Islet precursor cell (in vitro differentiated cells): ENCODE measurements around the gene GLIS1.
"Not testable (repeated sequence)": the region's sequence is repeated elsewhere in the genome, so short reads cannot be mapped to it uniquely, and the experiment has no call there.

Source experiments
- DNase-seq: peaks from one replicate; pipeline ENCODE4 v3.0.0-alpha.2; 2018

GLIS1 gene

DNA sequence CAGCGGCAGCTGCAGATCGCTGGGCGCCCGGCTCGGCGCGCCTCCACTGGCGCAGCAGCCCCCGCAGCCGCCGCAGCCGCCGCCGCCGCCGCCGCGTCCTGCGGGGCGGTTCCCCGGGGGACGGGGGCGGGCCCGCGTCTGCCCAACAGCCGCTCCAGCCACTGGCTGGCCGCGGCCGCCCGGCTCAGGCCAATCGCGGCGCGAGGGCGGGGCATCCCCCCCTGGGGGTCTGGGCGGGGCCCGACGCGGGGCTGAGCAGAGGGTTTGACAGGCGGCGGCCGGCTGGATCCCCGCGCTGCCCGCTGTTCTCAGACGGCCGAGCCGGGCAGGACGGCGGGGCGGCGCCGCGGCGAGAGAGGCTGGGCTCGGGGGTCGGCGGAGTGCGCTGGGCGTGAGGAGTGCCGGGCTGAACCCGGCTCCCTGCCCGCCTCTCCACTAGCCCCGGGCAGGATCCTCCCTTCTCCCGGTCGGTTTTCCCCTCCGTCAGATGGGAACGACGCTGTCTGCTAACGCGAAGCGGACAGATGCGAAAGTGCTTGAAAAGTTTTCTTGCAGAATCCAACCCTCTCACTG is at the start of gene GLIS1:
Gene GLIS1, minus strand, starts transcription at position 56 of the 573 bp plus-strand sequence. CDS start 1,100 bp downstream, outside the sequence.
- DNase-seq: peak; percentile 96

DNA sequence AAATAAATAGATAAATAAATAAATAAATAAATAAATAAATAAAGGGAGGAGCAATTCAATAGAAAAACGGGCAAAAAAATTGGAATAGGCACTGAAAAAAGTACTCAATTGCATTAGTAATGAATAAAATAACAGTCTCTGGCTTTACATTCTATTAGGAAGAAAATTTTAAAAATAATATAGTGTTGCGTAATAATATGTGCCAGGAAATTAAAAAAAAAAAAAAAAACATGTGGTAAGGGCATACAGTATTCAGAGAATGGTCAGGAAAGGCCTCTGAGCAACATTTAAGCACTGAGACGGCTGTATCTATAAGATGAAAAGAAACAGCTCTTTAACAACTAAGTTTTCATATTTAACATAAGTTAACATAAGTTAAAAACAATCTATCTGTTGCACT is 48.7 kb upstream of the GLIS1 start:
- no peak for DNase-seq

DNA sequence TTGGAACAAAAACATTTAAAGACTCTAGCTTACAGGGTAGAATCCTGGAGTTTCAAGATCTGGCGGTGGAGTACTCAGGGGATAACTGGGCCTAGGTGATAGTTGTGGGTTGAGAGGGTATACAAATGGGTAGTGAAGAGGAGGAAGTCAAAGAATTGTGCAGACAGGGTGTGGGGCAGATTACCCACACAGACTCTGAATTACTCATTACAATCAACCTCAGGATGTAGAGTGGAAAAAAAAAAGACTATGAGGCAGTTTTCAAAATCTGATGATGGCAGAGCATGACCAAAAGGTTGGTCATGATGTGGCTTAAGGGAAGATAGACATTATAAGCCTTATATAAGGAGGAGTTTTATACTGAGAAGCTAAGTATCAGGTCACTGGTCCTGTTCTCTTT is 44.1 kb upstream of the GLIS1 start:
- DNase-seq: no peak

DNA sequence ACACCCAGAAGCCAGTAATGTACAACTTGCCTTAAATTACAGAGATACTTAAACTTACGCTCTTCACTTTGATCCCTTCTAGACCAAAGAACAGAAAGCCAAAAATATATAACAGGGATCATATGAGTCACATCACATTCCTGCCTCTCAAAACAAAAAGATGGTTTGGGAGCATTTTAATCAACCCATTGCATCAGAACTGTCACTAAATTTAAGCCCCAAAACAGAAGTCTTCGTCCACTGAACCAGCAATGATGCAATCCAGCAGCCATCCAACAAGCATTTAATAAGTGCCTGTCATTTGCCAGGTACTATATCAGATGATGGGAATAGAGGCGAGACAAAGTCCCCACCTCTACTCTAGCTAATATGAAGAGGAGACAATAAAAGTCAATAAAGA is 42.7 kb upstream of the GLIS1 start:
- no peak for DNase-seq

DNA sequence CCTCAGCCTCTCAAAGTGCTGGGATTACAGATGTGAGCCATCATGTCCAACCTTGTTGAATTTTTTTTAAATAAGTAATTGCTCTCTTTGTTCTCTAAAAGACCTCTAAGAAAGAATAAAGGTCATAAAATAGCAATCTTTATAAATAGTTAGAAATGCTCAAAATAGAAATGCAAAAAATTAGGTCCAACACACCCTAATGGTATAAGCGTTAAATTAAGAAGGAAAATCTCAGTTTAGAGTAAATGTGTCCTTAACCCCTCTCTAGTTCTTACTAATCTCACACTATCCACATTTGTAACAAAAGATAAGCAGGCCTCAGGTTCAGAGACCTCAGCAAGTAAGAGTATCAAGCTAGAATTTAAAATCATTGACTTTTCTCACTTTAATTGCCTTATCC is 38.3 kb upstream of the GLIS1 start:
- no peak for DNase-seq

DNA sequence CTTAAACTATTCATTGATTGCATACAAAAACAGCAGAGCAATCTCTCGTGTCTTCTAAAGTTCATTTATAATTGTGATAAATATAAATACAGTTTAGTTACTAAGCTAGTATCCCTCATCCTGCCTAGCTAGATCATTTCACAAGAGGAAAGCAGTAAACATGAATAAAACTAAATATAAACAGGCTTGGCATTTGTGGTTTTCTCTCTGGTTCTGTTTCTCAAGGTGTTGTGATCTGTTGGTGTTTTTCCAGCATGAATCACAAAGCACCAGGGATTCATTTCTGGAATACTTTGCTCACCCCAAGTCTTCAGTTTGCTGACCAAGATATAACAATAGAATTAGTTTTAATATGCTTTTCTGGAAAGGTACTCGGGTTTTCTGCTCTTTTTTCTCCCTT is 32.7 kb upstream of the GLIS1 start:
- no peak for DNase-seq

DNA sequence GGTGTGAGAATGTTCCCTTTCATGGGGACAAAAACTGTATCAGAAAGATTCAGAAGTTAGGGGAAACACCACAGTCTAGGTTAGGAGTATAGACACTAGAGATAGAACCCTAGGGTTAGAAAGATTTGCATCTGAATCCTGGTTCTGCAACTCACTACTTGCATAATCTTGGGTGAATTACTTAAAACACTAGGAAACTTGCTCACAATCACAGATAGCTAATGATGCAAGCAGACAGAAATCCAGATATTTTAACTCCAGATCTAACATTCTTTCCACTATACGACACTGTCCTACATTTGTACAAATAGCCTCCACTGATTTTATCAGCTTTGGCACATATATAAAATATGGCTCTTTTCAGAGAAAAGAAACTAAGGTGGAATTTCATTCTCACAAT is 30.8 kb upstream of the GLIS1 start:
- DNase-seq: no peak

DNA sequence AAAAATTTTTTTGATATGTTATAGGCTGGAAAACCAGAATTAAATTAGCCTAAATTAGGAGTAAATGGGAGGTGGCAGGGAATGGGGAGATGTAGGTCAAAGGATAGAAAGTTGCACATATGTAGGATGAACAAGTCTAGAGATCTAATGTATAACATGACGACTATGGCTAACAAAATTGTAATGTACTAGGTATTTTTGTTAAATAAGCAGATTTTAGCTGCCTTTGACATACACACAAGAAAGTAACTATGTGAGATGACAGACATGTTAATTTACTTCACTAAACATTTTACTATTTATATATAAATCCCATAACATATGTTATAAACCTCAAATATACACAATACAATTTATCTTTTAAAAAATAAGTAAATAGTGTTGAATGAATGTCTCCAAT is 30.2 kb upstream of the GLIS1 start:
- DNase-seq: no peak

DNA sequence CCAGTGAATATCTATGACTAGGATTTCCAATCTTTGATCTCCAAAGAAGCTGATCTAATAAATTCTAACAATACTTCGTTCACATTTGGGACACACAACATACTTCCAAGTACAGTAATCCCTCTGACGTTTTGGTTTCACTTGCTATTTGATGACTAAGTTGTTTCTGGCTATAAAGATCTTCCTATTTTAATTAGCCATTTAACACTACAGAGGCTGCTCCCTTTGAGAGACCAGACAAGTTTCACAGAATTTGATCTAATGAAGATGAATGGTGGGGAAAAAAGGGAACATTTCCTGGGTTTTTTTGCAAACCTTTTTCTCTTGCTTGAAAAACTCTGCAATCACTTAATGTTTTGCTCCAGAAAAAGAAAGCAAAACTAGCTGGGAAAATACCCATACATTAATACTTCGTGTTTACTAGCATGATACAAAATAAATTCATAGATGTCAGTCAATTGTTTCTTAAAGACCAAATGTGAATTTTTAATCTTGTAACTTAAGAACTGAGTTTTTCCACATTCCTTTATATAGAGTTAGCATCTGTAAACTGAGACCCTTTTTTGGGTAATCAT is 28.0 kb upstream of the GLIS1 start:
- no peak for DNase-seq

DNA sequence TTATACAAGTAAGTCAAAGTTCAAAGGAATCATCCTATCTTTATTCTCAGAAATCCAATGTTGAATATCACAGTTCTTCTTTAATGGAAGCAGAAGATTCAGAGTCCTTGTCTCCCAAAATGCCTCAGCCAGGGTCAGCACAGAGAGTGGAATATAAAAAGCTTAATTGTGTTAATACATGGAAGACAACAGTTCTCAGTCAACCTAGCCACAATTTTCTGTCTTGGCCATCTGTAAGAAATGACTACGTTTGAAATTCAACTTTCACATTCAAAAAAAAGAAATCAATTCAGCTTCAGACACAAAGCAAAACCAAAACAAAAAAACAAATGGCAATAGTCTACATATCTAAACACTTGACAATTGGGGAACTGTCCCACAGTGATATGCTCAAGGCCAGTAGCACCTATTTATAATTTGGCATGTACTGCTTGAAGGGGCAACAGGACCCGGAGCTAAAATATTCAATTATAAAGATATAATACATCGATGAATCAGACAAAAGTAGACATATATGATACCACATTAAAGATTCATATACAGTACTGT is 27.3 kb upstream of the GLIS1 start:
- DNase-seq: no peak

DNA sequence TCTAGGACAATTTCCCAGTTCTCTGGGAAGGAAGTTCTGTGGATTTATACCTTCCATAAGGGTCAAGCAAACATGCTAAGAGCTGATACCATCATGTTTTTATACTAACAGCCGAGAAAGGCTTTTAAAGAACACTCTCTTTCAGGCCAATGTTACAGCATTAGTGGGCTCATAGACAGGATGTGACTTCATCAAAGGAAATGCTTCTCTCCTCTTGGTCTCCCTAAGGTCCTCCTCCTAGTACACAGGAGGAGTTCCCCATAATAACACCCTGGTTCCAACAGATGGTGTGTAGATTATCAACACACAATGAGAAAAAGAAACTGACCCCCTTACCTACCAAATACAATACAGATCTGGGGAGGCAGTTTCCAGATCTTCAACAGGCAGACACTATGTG is 26.7 kb upstream of the GLIS1 start:
- DNase-seq: no peak

DNA sequence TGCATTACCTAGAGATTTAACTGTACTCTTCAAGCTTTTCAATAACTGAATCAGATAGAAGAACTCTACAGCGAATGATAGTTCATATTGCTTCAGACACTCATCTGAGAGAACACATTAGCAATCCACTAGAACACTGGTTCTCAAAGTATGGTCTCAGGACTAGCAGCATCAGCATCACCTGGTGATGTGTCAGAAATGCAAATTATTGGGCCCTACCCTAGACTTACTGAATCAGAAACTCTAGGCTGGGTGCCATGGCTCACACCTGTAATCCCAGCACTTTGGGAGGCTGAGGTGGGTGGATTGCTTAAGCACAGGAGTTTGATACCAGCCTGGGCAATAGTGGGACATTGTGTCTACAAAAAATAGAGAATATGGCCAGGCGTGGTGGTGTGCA is 24.9 kb upstream of the GLIS1 start:
- DNase-seq: no peak

DNA sequence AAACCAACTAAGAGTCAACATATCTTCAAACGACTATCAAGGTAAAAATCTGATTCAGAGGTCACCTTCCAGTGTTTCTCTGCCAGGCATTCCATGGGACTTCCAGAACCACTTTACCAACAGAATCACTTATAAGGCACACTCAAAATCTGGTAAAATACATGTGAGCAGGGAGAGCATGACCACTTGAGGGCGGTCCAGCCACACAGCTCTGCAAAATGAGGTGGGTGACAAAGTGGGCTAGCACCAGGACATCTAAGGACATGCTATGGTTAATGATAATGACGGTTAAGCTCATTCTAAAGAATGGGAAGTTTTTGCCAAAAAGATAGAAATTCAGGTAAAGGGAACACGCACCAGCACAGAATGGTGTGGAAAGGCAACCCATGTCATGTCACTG is 24.5 kb upstream of the GLIS1 start:
- DNase-seq: no peak

DNA sequence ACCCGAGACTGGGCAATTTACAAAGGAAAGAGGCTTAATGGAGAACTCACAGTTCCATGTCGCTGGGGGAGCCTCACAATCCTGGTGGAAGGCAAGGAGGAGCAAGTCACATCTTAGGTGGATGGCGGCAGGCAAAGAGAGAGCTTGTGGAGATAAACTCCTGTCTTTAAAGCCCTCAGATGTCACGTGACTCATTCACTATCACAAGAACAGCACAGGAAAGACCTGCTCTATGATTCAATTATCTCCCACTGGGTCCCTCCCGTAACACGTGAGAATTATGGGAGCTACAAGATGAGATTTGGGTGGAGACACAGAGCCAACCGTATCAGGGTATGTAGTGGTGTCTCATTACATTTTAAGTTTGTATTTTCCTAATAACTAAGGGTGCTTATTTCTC is 21.5 kb upstream of the GLIS1 start:
- not testable (repeated sequence) for DNase-seq

DNA sequence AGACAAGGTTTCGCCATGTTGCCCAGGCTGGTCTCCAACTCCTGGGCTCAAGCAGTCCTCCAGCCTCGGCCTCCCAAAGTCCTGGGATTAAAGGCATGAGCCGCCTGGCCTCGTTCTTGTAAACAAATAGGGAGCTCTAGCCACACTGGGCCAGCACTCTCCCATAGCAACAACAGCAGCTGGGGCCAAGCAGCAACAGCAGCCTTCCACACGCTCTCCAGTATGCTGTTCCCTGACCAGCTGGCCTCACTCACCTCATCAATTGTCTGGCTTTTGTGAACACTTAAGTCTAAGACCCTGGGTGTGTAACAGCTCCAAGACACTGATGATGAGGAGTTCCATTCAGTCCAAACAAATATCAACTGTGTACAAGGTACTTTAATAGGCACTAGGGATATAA is 16.9 kb upstream of the GLIS1 start:
- DNase-seq: no peak

DNA sequence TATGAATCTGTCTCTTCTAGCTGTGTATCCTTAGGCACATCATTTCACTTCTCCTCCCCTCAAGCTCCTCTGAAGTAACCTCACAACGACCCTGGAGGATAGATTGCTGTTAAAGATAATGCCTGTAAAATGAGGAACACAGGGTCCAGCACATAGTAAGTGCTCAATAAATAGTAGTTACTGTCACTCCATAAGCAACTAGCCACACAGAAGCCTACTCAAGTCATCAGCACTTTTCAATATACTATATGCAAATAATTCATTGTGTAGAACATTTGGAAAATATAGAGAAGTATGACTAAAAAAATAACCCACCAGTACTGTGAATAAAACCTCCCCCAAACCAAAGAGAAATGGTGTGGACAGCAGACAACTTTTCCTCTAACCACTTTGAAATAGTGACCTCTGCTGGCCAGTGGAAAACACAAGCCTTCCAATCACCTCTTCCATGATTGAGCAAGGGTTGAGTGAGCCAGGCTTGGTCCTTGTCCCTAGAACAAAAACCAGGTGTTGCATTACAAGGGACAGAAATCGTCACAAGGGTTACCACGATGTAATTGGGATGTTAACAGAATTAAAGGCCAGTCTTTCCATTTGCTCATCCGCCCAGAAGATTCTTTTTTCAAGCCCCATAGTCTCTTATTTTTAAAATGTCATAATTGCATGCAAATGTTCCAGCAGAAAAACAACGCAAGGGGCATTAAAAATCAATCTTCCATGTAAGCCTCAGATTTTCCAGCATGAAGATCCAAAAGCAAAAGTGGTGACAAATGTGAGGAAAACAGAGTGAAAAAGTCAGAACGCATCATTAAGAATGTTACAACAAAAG is 15.7 kb upstream of the GLIS1 start:
- peak; percentile 57 for DNase-seq

DNA sequence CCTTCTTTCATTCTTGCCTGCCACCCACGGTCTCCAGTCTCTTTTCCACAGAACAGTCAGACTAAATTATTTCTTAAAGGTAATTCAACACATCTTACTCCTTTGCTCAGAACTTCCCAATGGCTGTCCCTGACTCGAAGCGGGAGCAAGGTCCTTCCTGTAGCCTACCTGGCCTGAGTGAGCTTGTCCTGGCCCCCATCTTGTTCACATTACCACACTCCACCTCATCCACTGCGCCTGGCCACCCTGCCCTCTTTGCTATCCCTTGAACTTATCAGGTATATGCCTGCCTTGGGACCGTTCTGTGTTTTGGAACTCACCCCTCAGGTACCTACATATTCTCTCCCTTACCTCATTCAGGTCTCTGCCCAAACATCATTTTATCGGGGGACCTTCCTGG is 13.3 kb upstream of the GLIS1 start:
- no peak for DNase-seq

DNA sequence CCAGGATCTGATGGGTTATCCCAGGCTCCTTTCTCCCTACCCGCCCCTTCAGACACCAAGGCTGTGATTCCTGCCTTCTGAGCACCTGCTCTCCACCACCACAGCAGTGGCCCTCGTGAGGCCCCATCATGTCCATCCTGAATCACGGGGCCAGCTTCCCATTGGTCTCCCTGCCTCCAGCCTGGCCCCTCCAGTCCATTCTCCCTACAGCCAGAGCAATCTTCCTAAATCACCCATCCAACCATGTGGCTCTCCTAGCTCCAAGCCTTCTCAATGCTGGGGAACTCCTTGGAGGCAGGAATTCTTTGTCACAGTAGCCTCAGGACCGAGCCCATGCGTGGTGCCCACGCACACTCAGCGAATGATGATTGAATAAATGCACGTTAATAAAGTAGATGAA is 8.9 kb upstream of the GLIS1 start:
- DNase-seq: no peak

DNA sequence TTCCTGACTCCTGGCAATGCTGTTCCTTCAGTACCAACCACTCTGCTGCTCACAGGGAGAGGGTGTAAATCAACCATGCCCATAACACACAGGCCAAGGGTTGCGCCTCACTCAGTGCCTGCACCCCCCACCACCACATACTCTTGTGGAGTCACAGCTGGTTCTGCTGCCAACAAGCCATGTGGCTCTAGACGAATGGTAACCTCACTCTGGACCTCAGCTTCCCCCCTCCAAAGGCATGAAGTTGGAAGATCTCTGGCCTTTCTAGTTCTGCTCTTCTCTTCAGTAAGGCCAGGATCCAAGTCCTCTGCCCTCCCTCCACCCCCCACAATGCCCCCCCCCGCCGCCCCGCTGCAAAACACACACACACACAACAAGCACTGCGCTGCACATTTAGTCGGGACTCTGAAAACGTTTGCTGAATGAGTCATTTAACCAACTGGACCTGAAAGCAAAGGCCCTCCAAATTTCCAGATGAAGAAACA is 1.7 kb upstream of the GLIS1 start:
- no peak for DNase-seq

DNA sequence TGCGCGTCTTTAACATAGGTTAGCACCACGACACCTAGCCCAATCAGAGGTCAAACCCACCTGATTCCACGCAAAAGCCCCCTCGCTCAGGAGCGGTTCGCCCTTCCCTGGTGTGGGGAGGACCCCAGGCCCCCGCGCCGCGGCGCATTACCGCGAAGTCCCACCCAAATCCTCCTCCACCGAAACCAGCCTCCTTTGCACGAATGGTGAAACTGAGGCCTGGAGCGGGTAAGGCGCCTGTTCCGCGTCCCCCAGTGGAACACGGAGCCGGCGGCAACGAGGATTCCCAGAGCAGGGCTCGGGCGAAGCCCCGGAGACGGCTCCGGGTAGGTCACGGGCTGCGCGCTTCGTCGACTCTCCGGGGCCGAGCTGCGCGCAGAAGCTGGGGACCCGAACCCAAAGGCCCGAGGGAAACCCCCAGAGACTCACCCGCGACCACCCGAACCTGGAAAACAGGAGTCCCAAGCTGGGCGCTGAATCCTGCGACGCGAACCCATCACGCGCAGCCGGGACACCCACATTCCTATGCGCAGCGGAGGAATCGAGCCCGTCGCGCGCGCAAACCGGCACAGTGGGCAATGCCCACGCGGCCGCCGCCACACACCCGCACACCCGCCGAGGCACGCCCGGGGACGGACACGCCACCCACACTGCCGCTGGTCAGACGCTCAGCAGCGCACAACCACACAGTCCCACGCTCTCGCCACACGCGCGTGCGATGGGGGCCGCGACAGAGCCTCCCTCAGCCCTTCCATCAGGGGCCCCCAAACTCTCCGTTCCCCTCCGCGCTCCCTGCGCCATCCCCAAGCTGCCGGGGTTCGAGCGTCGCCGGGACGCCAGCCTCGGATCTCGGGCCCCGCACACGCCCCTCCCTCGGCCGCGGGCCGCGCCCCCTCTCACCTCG is 507 bp downstream of the GLIS1 start:
- DNase-seq: no peak

DNA sequence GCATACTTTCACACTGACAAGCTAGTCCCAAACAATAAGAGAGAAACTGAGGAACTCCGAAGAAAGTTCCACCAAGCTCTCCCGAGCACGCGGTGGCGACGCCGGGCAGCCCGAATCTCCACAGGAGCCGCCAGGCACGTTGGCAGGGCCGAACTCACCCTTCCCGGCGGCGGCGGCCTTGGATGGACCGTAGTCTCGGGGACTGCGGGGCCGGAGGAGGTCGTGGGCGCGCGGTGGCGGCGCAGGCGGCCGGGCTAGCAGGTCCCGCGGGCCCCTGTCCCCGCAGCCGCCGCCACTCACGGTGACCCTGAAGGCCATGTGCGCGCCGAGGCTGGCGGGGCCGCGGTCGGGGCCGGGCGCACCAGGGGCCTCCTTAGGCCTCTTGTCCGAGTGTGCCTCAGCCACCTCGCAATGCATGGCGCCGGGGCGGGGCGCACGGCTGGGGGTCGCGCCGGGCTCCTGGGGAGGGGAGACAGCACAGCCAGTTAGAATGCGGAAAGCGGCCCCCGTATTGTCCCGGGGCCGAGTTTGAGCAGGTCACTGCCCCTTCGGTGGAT is 1.2 kb downstream of the GLIS1 start:
- peak; percentile 64 for DNase-seq

DNA sequence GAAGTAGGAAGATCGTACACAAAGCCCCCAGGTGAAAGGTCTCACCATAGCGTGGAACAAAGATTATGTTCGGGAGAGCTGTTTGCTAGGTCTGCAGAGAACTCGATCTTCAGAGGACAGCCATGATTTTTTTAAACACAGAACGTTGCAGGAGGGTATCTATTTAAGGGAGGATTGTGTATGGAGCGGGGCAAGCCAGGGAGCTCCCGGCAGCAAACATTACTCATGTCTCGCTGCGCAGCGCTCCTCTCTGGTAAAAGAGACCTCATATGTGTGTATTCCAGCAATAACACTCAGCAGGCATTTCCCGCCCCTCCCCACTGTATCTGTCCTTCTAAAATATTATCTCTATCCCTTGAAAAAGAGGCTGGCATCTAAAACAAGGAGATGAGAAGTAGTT is 2.7 kb downstream of the GLIS1 start:
- no peak for DNase-seq

DNA sequence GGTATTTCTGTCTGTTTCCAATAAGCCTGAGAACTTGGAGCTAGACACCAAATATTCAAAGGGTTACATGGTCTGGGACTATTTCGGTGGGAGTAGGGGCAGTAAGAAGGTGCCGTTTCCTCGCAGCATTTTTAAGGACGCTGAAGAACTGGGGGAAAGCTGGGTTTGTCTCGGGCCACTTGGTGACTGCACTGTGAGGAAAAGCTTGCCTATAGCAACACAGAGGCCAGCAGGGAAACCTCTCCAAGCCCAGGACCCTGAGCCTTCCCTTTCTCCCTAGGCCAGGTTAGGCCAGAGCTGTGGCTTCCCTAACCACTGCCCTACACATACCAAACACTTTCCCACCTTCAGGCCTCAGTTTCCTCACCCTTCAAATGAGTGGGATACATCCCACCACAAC is 3.3 kb downstream of the GLIS1 start:
- DNase-seq: no peak
